IPS-20b (cell line): Measurements from ENCODE around the gene TTC27.
"Not testable (repeated sequence)": the region's sequence is repeated elsewhere in the genome, so short reads cannot be mapped to it uniquely, and the experiment has no call there.

Experiments
- H3K27ac ChIP-seq: one replicate; pipeline ENCODE4 v1.5.1; 2013; ENCODE audit warnings: low read length
- H3K27me3 ChIP-seq: 2 replicates; pipeline ENCODE4 v1.6.1; 2013; ENCODE audit warnings: mild to moderate bottlenecking, low read length, inconsistent platforms; ENCODE audit not compliant: insufficient read depth
- H3K36me3 ChIP-seq: 2 replicates; pipeline ENCODE4 v1.6.1; 2013; ENCODE audit warnings: low read depth, mild to moderate bottlenecking, inconsistent platforms, low read length, moderate library complexity; ENCODE audit not compliant: insufficient read depth
- H3K4me1 ChIP-seq: 2 replicates; pipeline ENCODE4 v1.6.1; 2013; ENCODE audit warnings: mild to moderate bottlenecking, control low read depth, inconsistent platforms, low read length, moderate library complexity; ENCODE audit not compliant: insufficient read depth
- H3K4me3 ChIP-seq: 2 replicates; pipeline ENCODE4 v1.5.1; 2013; ENCODE audit warnings: mild to moderate bottlenecking, low read length, inconsistent platforms
- H3K9ac ChIP-seq: 2 replicates; pipeline ENCODE4 v1.6.1; 2013; ENCODE audit warnings: low read depth, mild to moderate bottlenecking, inconsistent platforms, low read length, moderate library complexity
- H3K9me3 ChIP-seq: 2 replicates; pipeline ENCODE4 v1.6.1; 2013; ENCODE audit warnings: mild to moderate bottlenecking, low read depth, low read length, inconsistent platforms; ENCODE audit not compliant: insufficient read depth

Gene TTC27

GRCh38 chr2:32864334-32865111 lies 236.7 kb downstream of the TTC27 start:
- Histone ChIP-seq H3K9me3 (no peaks in the 10 kb centered on the region), H3K4me1 (no peaks in the 10 kb centered on the region), H3K27me3 (no peaks in the 10 kb centered on the region), H3K4me3 (no peak overlapping the region), H3K27ac (no peak overlapping the region), H3K36me3 (no peaks in the 10 kb centered on the region), H3K9ac (no peak overlapping the region)

GRCh38 chr2:32865399-32866068 lies 237.7 kb downstream of the TTC27 start:
- Histone ChIP-seq H3K27me3 (no peaks in the 10 kb centered on the region), H3K9ac (no peak overlapping the region), H3K27ac (no peak overlapping the region)

GRCh38 chr2:32866462-32866861 lies 238.6 kb downstream of the TTC27 start:
- not testable (repeated sequence) for H3K9me3 ChIP-seq, H3K9ac ChIP-seq, H3K4me1 ChIP-seq, H3K4me3 ChIP-seq, H3K36me3 ChIP-seq, H3K27me3 ChIP-seq, H3K27ac ChIP-seq

More at GRCh38 chr2:32865399-32866068, 237.7 kb downstream of the TTC27 start:
- H3K36me3 ChIP-seq: no peaks in the 10 kb centered on the region
- no peaks in the 10 kb centered on the region for H3K4me1 ChIP-seq
- no peaks in the 10 kb centered on the region for H3K9me3 ChIP-seq
- no peak overlapping the region for H3K4me3 ChIP-seq
